ENCODE measurements around the gene PPM1J.

Gene PPM1J

DNA sequence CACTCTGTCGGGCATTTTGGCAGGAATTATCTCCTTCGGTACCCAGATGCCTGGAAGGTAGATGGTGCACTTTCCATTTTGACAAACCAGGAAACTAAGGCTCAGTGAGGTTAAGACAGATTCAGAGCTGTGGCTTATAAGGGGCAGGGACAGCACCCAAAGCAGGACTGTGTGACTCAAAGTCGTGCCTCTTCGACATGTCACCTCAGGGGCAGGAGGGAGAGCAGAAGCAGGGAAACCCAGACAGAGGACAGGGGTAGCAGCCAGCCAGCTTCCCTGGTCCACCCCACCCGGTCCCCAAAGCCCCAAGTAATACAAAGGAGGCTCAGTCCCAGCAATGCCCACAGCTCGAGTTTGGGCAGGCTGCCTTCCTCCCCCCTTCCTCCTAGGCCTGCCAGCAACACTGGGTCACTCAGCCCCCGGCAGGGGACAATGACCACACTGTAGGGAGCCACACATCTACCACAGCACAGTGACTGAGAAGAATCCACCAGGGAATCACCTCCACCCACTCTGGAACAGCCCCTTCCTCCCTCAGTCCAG is 10.7 kb downstream of the PPM1J start:
- no peak for DNase-seq

DNA sequence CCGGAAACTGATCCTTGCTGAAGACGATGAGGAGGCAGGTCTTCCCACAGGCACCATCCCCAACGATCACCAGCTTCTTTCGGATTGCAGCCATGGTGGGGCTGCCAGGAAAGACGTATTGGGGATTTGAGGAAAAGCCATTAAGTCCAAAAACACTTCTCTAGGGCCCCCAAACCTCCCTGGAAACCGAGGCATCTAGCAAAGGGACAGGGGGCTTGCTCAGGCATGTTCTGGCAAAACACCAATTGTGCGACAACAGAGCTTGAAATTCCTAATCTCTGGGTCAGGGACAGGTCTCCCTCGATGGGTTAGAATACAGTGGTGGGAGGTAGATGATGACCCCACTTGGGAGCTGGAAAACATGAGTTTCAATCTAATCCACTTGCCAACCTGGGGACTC is 11.4 kb downstream of the PPM1J start:
- DNase-seq, result no peak

DNA sequence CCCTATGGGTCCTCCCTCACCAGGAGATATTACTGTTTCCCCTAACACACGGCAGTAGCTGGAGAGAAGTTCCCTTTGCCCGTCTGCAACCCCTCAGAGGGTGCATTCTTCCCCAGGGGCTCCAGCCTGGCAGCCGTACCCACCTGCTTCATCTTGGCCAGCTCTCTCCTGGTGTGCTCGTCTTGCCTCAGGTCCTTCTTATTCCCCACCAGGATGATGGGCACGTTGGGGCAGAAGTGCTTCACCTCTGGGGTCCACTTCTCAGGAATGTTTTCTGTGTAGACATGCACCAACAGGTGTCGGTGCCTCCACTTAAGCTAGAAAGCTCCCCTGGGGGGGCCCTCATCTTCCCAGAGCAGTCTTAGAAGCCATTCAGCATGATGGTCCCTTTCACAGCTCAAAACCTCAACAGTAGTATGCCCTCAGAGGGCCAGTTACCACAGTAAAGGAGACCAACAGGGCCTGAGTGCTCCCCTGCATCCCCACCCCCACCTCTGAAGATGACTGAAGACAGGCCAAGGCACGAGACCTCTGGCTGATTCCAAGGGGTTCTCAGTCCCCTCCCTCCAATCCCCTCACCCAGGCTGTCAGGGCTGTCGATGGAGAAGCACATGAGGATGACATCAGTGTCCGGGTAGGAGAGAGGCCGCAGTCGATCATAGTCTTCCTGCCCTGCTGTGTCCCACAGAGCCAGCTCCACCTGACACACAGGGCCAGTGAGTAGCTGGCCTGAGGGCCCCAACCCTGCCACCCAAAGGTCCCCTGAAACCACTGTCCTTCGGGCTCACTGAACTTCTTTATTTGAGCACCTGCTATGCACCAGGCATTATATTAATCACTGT is 12.5 kb downstream of the PPM1J start:
- no peak for DNase-seq

DNA sequence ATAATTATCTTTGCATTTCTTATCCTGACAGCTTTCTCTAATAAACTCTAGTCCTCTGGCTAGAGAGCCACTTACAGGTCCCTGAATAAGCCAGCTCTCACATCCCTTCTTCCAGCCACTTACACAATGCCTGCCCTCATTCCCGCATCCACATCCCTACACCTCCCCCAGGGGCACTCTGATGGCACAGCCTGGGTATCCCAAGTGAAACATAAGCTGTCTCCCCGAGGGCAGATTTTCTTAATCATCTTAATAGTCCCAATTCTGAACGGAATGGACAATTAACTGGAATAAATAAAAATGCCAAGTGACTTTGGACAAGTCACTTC is 13.1 kb downstream of the PPM1J start:
- no peak for DNase-seq

DNA sequence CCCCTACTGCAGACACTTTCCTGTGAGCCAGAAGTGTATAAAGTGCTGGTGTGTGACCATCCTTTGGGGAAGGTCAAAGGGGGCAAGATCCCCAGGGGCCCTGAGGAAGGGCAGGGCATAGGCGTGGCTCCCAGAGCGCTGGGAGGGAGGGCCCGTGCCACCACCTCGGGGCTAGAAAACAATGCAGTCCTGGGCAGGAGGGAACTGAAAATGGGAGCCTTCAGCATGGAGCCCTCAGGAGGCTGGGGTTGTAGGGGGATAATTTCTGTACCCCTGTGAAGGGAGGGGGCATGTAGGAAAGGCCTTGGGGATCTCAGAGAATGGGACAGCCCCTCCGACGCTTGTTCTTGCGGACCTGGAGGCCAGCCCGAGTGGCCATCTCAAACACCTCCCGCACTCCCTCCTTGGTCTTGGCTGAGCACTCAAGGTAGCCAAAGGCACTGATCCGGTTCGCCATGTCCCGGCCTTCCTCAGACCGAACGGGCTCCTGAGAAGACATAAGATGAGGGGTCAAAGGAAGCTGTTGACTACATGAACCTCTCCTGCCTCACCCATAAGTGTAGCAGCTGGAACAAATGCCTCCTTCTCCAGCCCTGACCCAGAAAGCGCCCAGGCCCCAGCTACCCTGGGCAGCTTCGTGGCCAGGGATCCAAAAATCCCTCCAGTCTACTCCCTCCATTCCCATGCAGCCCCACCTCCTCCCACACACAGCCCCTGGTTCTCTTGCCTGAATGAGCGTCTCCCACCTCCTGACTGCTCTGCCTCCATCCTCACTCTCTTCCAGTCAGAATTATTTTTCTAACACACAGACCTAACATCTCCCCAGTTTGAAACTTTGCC is 13.7 kb downstream of the PPM1J start:
- no peak for DNase-seq

DNA sequence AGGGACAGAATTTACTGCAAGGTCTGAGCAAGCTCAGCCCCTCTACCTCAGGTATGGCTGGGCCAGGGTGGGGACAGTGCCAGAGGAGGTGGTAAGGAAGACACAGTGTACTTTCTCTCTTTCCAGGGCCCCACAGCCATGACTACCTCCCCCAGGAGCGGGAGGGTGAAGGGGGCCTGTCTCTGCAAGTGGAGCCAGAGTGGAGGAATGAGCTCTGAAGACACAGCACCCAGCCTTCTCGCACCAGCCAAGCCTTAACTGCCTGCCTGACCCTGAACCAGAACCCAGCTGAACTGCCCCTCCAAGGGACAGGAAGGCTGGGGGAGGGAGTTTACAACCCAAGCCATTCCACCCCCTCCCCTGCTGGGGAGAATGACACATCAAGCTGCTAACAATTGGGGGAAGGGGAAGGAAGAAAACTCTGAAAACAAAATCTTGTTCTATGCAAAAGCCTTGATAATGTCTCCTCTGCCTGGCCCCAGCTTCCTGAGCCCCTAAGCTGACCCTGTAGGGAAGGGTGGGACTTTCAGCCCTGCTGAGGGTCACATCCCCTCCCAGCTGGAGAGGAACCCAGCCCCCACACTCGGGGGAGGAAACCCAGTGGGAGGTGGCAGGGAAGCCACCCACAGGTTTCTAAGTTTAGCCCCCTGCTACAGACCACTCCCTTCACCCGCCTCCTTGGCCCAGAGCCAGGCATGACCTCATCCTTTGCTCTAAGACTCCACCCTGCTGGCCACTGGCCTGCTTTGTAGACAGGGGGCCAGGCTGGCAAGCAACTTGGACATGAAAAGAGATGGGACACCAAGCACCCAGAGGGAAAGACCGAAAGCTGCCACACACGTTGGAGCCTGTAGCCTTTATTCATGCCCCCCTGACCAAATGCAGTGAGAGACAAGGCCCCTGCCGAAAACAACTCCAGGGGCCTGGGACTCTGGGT is 14.6 kb downstream of the PPM1J start:
- DNase-seq, result peak; percentile 75

DNA sequence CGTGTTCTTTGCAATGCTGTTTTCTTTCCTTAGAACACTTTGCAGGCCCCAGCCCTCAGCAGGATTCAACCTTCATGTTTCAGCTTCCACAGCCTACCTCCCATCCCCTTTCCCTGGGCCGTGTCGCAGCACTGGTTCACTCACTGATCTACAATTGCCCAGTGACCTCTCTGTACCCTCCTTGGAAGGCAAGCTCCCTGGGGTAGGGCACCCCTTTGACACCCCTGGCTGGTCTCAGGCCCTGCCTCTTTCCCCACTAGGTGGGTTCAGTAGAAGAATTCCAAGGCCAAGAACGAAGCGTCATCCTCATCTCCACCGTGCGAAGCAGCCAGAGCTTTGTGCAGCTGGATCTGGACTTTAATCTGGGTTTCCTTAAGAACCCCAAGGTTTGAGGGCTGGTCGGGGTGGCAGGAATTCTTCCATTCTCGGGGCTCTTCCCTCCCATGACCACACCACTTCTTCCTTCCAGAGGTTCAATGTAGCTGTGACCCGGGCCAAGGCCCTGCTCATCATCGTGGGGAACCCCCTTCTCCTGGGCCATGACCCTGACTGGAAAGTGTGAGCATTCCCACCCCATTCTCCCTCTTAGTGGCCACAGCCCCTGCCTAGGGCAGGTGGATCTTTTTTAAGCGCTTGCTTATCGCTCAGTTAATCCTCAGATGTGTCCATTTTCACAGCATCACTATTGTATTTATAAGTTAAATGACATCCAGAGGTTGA is 15.5 kb downstream of the PPM1J start:
- DNase-seq, result no peak

DNA sequence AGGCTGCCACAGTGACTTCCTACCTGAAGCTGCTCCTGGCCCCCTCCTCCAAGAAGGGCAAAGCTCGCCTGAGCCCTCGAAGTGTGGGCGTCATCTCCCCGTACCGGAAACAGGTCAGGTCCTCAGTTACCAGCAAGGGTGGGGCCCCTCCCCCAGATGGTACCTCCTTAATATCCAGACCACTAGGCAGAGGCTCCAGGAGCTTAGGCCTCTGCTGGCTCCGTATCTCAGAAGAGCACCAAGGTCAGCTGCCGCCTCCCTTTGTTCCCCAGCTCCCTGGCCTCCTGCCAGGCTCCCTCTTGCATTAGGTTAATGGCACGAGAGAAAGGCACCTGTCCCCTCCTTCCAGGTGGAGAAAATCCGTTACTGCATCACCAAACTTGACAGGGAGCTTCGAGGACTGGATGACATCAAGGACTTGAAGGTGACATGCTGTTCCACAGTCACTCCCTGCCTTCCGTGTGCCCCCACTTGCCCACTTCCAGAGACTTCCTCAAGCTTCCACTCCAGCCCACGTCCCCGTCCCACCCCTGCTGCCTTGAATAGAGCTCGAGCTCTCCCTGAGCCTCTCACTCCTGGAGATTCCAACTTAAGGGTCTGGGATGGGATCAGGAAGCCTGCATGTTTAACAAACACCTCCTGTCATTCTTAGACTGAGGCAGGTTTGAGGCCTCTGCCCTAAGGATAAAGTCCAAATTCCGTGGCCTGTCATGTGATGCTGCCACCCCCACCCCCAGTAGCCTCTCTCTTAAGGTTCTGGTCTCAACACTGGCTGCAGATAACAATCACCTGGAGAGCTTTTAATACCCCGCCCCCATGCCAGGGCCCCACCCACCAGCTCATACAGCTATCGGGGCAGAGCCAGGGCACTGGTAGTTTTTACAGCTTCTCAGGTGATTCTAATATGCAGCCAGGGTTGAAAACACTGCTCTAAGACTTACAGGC is 16.5 kb downstream of the PPM1J start:
- DNase-seq, result no peak

DNA sequence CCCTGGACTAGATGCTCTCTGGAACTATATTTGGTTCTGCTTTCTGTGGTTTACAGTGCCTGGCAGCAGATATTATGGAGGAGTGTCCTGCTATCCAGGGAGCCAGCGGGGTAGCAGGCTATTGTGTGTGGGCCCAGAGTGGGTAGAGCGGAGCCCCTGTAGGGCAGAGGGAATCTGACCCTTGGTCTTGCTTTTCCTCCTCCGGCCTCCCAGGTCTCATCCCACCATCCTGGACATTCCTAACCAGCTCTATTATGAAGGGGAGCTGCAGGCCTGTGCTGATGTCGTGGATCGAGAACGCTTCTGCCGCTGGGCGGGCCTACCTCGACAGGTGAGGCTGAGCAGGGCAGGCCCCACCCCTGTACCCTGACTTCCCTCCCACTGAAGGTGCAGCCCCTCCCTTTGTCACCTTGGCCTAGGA is 17.3 kb downstream of the PPM1J start:
- no peak for DNase-seq

DNA sequence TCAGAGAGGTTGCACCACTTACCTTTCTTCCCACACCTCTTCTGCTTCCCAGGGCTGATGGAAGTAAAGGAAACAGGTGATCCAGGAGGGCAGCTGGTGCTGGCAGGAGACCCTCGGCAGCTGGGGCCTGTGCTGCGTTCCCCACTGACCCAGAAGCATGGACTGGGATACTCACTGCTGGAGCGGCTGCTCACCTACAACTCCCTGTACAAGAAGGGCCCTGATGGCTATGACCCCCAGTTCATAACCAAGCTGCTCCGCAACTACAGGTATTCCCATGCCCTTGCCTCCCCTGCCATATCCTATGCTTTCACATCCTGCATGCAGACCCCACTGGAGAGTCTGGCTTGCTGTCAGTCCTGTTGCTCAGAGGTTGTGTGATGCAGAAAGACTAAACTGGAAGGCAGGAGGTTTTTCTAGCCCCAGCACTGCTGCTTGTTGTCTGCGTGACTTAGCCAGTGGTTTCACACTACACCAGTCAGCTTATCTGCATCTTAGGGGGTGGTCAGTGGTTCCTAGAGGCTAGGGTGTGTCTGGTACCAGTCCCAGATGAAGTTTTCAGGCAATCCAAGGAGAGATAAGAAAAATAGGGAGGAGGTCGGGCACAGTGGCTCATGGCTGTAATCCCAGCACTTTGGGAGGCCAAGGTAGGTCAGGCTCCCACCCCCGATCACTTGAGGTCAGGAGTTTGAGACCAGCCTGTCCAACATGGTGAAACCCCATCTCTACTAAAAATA is 18.4 kb downstream of the PPM1J start:
- no peak for DNase-seq

DNA sequence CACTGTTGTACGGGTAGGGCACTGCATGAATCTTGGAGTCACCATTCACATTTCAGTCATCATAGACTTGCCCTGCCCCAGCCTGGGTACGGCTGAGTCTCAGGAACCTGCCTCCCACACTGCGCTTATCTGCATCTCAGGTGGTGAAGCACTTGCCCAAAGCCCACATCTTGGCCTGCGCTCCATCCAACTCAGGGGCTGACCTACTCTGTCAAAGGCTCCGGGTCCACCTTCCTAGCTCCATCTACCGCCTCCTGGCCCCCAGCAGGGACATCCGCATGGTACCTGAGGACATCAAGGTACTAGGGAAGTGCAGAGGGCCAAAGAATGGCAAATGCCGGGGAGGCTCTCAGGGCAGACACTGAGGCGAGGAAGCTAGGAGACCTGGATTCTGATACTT is 19.9 kb downstream of the PPM1J start:
- DNase-seq, result no peak

DNA sequence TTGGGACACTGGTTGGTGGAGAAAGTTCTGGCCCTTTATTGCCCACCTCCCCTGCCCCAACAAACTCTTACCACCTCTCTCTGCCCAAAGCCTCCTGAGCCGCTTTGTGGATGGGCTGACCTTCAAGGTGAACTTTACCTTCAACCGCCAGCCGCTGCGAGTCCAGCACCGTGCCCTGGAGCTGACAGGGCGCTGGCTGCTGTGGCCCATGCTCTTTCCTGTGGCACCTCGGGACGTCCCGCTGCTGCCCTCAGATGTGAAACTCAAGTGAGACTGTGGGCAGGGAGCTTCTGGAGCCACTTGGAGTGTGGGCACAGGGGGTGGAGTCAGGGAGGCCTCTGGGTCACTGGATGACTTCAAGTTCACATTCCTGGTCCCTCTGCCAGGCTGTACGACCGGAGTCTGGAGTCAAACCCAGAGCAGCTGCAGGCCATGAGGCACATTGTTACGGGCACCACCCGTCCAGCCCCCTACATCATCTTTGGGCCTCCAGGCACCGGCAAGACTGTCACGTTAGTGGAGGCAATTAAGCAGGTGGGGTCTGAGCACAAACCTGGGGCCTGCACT is 20.7 kb downstream of the PPM1J start:
- no peak for DNase-seq

DNA sequence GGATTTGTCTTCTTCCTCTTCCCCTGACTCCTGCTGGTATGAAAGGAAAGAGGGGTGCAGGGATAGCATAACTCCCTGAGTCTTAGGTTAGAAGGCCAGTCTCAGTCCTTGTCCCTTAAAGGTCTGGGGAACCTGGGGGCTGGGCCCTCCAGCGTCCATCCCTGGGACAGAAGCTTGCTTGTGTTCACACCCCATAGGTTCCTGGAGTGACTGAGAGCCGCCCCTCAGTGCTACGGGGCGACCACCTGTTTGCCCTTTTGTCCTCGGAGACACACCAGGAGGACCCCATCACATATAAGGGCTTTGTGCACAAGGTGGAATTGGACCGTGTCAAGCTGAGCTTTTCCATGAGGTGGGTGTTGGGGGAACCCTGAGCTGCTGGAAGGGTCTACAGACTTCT is 21.3 kb downstream of the PPM1J start:
- DNase-seq, result no peak

DNA sequence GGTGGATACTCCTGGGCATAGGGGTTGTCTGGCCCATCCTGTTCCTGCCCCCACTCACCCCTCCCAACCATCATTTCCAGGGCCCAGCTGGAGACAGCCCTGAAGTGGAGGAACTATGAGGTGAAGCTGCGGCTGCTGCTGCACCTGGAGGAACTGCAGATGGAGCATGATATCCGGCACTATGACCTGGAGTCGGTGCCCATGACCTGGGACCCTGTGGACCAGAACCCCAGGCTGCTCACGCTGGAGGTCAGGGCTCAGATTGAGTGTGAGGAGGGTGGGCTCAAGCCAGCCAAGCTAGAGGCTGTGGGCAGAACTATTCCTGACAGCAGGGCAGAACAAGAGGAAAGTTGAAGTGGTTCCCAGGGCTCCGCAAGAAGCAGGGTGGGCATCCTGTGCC is 22.5 kb downstream of the PPM1J start:
- DNase-seq, result no peak

DNA sequence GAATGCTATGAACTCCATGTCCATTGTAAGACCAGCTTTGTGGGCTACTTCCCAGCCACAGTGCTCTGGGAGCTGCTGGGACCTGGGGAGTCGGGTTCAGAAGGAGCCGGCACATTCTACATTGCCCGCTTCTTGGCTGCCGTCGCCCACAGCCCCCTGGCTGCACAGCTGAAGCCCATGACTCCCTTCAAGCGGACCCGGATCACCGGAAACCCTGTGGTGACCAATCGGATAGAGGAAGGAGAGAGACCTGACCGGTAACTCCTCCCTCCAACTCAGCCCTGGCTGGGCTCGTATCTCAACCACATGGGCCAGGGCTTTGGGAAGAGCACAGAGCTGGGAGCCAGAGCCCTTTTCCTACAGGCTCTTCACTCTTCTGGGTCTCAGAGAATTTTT is 25.3 kb downstream of the PPM1J start:
- DNase-seq, result no peak

DNA sequence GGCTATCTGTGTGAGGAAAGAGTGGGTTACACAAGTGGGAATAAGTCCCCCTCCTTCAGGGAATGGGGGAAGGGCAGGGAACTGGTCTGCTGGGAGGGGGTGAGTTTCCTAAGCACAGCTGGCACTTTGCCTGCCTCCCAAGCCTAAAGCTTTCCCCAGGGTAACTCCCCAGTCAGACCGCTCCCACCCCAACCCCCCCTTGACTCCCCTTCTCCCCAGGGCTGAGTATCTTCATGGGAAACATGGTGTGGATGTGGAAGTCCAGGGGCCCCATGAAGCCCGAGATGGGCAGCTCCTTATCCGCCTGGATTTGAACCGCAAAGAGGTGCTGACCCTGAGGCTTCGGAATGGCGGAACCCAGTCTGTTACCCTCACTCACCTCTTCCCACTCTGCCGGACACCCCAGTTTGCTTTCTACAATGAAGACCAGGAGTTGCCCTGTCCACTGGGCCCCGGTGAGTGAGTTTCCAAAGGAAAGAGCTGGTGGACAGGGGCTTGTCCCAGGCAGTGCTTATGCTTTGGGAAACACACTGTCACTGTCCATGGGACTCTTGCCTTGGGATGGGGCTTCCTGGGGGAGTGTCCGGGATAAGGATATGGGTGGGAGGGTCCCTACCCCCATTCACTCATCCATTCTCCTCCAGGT is 25.8 kb downstream of the PPM1J start:
- no peak for DNase-seq

DNA sequence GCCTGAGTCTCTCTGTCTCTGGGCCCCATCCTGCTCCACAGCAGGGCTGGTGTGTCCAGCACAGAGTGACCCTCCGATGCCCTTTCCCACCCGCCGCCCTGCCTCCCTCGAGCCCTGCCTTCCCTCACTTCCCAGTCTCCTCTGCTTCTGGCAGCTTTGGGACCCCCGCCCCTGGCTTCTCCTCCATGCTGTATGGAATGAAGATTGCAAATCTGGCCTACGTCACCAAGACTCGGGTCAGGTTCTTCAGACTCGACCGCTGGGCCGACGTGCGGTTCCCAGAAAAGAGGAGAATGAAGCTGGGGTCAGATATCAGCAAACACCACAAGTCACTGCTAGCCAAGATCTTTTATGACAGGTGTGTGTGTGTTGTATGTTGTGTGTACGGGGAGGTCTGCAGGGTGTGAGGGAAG is 26.3 kb downstream of the PPM1J start:
- no peak for DNase-seq

DNA sequence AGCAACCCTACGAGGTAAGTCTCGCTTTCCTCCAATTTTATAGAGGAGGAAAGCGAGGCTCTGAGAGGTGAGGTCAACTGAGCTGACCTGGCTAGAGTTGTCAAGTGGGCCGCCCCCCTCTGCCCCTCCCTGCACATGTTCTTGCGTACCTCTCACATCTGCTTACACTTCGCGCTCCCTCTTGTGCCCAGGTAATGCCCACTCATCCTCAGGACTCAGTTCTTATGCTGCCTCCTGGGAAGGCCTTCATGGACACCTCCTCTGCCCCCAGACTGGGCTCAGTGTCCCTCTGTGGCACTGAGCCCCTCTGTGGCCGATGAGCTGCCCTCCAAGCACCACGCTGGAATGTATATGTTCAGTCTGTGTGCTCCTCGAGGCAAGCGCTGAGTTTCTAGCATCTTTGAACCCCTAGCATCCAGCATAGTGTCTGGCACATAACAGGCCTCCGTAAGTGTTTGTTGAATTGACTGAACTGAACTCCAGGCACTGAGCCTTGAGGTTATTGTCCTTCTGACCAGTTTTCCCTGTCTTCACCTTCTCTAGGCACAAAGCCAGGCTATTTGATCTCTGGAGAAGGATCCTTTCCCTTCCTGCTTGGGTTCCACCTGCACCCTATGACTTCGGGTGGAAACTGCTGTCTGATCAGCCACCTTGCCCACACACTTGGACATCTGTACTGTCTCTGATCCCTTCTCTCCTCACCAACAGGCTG is 27.2 kb downstream of the PPM1J start:
- DNase-seq, result no peak

DNA sequence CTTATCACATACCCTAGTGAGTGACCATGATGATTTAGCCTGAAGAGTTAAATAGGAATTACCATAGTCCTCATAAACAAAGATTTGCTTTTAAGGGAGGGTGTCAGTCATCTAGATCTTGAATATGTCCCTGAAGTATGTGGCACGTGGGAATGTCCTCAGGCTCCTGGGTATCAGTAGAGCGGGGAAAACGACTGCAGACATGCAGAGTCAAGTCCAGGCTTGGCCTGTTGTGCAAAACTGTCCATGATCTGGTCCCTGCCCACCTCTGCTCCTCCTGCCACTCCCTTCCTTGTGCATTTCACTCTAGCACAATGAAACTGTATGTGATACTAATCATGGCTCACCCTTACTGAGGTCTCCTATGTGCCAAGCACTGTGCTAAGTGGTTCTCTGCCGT is 27.8 kb downstream of the PPM1J start:
- DNase-seq, result no peak

Measured in CD4-positive, alpha-beta T cell treated with Interleukin-12 subunit alpha and Interleukin-12 subunit beta, for 1 hour (primary cell).